Measurements from ENCODE around the gene CACNA1B. TPM values are rescaled to one million over a fixed set of nuclear protein-coding genes. Genes with fewer than 3 reads are reported as not detected.

The CACNA1B gene
- total RNA-seq, 1 donor from 2014 or later, result 0.74 TPM

DNA sequence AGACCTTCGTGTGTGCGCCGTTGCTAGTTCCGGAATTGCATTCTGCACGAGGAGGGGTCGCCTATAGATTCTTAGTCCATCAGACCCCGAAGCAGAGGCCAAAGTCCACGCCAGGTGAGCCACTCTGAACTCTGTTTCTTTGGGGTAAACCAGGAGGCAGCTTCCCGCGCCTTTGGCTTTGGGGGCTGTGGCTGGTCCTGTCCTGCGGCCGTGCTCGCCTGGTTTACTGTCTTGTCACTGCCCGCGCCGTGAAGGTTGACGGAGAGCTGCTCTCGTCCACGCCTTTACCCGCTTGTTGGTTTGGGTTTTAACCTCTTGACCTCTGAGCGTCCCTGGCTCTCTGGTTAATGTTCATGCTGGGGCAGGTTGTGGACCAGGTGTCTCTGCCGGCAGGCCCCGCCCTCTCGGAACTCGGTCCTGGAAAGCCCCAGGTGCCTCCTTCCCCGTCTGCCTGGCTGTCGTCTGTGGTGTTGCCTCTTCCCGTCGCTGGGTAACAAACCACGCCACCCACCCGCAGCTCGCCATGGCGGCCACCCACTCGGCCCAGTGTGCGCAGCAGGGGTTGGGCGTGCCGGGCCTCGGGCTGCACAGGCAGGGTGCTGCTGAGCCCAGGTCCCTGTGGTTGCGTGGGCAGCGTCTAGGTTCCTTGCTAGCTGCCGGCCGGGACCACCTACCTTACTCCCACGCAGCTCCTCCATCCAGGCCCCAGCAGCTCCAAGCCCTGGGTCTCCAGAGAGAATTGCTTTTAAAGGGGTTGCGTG lies 44.6 kb upstream of the CACNA1B start:
- Histone ChIP-seq H3K9me3 (no peaks in the 10 kb centered on the region), H3K27ac (no peak overlapping the region), H3K4me1 (no peaks in the 10 kb centered on the region), H3K27me3 (no peaks in the 10 kb centered on the region), H3K36me3 (peaks cover 0 to 49% of the 10 kb centered on the region in 2 donors), H3K4me3 (no peak overlapping the region)
- intact Hi-C loops (cut with DNase I), result no loop called here
- DNase-seq (ENCODE audit: extremely low spot score in 2 of 2), result no peak
- TF ChIP-seq POLR2A (IDR thresholded peaks at IDR 0.05) (no peak), CTCF (IDR thresholded peaks at IDR 0.05) (no peak), POLR2AphosphoS5 (IDR thresholded peaks at IDR 0.05; ENCODE audit: insufficient read depth in 1 of 2, low read depth in 1 of 2) (no peak)

DNA sequence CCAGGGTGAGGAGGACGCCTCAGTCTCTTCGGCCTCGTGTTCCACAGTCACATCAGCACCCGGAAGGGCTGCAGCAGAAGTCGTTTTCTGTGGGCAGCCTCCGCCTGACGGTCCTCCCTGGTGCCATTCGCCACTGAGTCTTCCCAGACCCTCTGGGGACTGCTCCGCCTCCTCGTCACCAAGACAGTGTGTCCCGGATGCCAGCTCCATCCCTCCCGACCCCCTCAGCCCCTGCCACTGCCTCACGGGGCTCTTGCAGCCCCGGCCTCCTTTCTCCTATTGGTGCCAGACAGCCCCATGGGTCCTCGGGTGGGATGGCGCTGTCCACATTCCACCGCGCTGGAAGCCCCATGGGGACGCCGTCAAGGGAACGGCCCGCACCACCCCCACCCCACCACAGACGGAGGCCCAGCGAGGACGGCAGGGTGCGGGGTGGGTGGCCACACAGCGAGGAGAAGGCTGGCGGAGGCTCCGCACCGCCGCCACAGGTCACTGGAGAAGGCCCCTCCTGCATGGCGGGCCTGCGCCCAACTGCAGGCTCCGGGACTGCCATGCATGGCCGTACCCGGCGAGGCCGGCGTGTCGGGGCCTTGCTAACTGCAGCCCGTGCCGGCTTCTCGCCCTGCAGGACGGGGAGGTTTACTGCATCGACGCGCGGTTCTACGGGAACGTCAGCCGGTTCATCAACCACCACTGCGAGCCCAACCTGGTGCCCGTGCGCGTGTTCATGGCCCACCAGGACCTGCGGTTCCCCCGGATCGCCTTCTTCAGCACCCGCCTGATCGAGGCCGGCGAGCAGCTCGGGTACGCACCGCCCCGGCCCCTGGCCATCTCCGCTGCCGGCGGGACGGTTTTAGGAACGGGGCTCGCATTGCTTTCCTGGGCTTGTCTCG lies 43.6 kb upstream of the CACNA1B start:
- H3K9me3 ChIP-seq, result no peaks in the 10 kb centered on the region
- H3K4me1 ChIP-seq, result no peaks in the 10 kb centered on the region
- intact Hi-C loops (cut with DNase I), result no loop called here
- no peak overlapping the region for H3K4me3 ChIP-seq
- H3K36me3 ChIP-seq, result peaks cover 0 to 49% of the 10 kb centered on the region in 2 donors
- H3K27ac ChIP-seq, result no peak overlapping the region
- no peak for DNase-seq (ENCODE audit: extremely low spot score in 2 of 2)
- no peaks in the 10 kb centered on the region for H3K27me3 ChIP-seq
- no peak for TF ChIP-seq CTCF (IDR thresholded peaks at IDR 0.05)
- TF ChIP-seq POLR2A (IDR thresholded peaks at IDR 0.05), result no peak
- TF ChIP-seq POLR2AphosphoS5 (IDR thresholded peaks at IDR 0.05; ENCODE audit: insufficient read depth in 1 of 2, low read depth in 1 of 2), result no peak

GRCh38 chr9:137834846-137835546 lies 42.6 kb upstream of the CACNA1B start:
- Histone ChIP-seq H3K36me3 (peaks cover 0 to 43% of the 10 kb centered on the region in 2 donors), H3K27ac (no peak overlapping the region), H3K27me3 (no peaks in the 10 kb centered on the region), H3K9me3 (no peaks in the 10 kb centered on the region), H3K4me3 (no peak overlapping the region), H3K4me1 (no peaks in the 10 kb centered on the region)
- intact Hi-C loops (cut with DNase I), result no loop called here
- no peak for TF ChIP-seq POLR2A (IDR thresholded peaks at IDR 0.05)
- DNase-seq (ENCODE audit: extremely low spot score in 2 of 2), result no peak

- Histone ChIP-seq H3K9me3 (no peaks in the 10 kb centered on the region), H3K27ac (no peak overlapping the region), H3K4me1 (no peaks in the 10 kb centered on the region), H3K27me3 (no peaks in the 10 kb centered on the region), H3K4me3 (no peak overlapping the region), H3K36me3 (peaks cover 0 to 43% of the 10 kb centered on the region in 2 donors)
- DNase-seq (ENCODE audit: extremely low spot score in 2 of 2), result peak in 1 of 2 donors; percentile 77
- TF ChIP-seq CTCF (IDR thresholded peaks at IDR 0.05) (no peak), POLR2AphosphoS5 (IDR thresholded peaks at IDR 0.05; ENCODE audit: insufficient read depth in 1 of 2, low read depth in 1 of 2) (no peak), POLR2A (IDR thresholded peaks at IDR 0.05) (no peak)
- intact Hi-C loops (cut with DNase I), result no loop called here
Observed at GRCh38 chr9:137836151-137836830, 41.3 kb upstream of the CACNA1B start.

DNA sequence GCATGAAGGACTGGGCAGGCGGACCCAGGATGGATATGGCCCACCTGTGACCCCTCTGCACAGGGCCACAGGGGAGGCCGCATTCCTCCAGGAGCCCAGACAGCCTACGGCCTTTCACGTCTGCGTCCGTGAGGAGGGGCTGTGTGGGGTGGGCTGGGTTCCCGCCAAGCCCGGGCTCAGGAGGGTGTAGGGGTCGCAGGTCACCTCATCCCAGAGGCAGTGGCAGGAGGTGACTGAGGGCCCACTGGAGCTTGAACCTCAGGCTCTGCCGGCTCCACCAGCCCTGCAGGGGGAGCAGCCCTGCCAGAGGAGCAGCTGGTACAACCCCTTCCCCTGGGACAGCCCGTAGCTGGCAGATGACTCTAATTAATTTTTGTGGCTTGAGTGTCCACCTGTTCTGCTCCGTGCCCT lies 40.7 kb upstream of the CACNA1B start:
- DNase-seq (ENCODE audit: extremely low spot score in 2 of 2), result no peak
- no peak overlapping the region for H3K4me3 ChIP-seq
- TF ChIP-seq CTCF (IDR thresholded peaks at IDR 0.05) (no peak), POLR2A (IDR thresholded peaks at IDR 0.05) (no peak), POLR2AphosphoS5 (IDR thresholded peaks at IDR 0.05; ENCODE audit: insufficient read depth in 1 of 2, low read depth in 1 of 2) (no peak)
- H3K4me1 ChIP-seq, result no peaks in the 10 kb centered on the region
- H3K27ac ChIP-seq, result no peak overlapping the region
- intact Hi-C loops (cut with DNase I), result no loop called here
- no peaks in the 10 kb centered on the region for H3K9me3 ChIP-seq
- H3K36me3 ChIP-seq, result peaks cover 0 to 43% of the 10 kb centered on the region in 2 donors
- H3K27me3 ChIP-seq, result no peaks in the 10 kb centered on the region

Data from vagina (tissue), 2 donors.